PC-9 (cell line): ENCODE measurements around the gene ARHGAP28.

Experiments used
- CTCF ChIP-seq: fragments of 200-600 bp; sonication (generic); conservative IDR thresholded peaks from 2 replicates; pipeline ENCODE4 v1.6.1; 2017; ENCODE audit warnings: mixed run types, antibody characterized with exemption, mild to moderate bottlenecking, moderate library complexity
- EZH2 ChIP-seq: fragments of 200-600 bp; sonication (generic); IDR thresholded peaks from 2 replicates; pipeline ENCODE4 v1.8.0; 2017; ENCODE audit warnings: antibody characterized with exemption, low read depth

- no peak for TF ChIP-seq CTCF
- TF ChIP-seq EZH2, result no peak
Observed at GRCh38 chr18:6747646-6748045, 18.1 kb downstream of the ARHGAP28 start.
